HG03159 (cell line): ENCODE data around the gene ALG9.

Source experiments
- ATAC-seq: cut with Tn5 transposase; IDR thresholded peaks from one replicate; pipeline ENCODE4 v1.9.1; 2021; ENCODE audit warnings: mild to moderate bottlenecking, moderate library complexity; ENCODE audit not compliant: unreplicated experiment

Gene ALG9

GRCh38 chr11:111736621-111737443, 134.5 kb downstream of the ALG9 start:
- ATAC-seq: no peak
